Ishikawa (cell line): ENCODE results near the gene RRBP1.

ENCODE experiments used
- CEBPB ChIP-seq: IDR thresholded peaks from 2 replicates; pipeline ENCODE4 v1.6.1; 2012
- CREB1 ChIP-seq: IDR thresholded peaks from 2 replicates; pipeline ENCODE4 v1.6.1; 2012; ENCODE audit warnings: low read depth
- EGR1 ChIP-seq: IDR thresholded peaks from 2 replicates; pipeline ENCODE4 v1.6.1; 2012
- EP300 ChIP-seq: IDR thresholded peaks from 2 replicates; pipeline ENCODE4 v1.6.1; 2012; ENCODE audit warnings: borderline replicate concordance
- FOXM1 ChIP-seq: IDR thresholded peaks from 2 replicates; pipeline ENCODE4 v1.6.1; 2012; ENCODE audit warnings: low read depth, borderline replicate concordance
- MAX ChIP-seq: IDR thresholded peaks from 2 replicates; pipeline ENCODE4 v1.6.1; 2012
- NFIC ChIP-seq: IDR thresholded peaks from 2 replicates; pipeline ENCODE4 v1.6.1; 2012
- RAD21 ChIP-seq: IDR thresholded peaks from 2 replicates; pipeline ENCODE4 v1.6.1; 2012; ENCODE audit warnings: low read depth
- REST ChIP-seq: IDR thresholded peaks from 2 replicates; pipeline ENCODE4 v1.6.1; 2012; ENCODE audit warnings: low read depth, mild to moderate bottlenecking
- TAF1 ChIP-seq: IDR thresholded peaks from 2 replicates; pipeline ENCODE4 v1.6.1; 2012; ENCODE audit warnings: low read depth, mild to moderate bottlenecking
- TCF12 ChIP-seq: IDR thresholded peaks from 2 replicates; pipeline ENCODE4 v1.6.1; 2012; ENCODE audit warnings: low read depth
- TEAD4 ChIP-seq: IDR thresholded peaks from 2 replicates; pipeline ENCODE4 v1.6.1; 2012
- USF1 ChIP-seq: IDR thresholded peaks from 2 replicates; pipeline ENCODE4 v1.6.1; 2012
- YY1 ChIP-seq: IDR thresholded peaks from 2 replicates; pipeline ENCODE4 v1.6.1; 2012; ENCODE audit warnings: low read depth
- ZBTB7A ChIP-seq: IDR thresholded peaks from 2 replicates; pipeline ENCODE4 v1.6.1; 2012; ENCODE audit warnings: low read depth

RRBP1 gene

GRCh38 chr20:17619351-17620093, 62.5 kb downstream of the RRBP1 start:
- TF ChIP-seq EP300 (no peak), YY1 (no peak), REST (no peak), TCF12 (no peak), EGR1 (no peak), TAF1 (no peak), USF1 (no peak), FOXM1 (no peak), TEAD4 (no peak), ZBTB7A (no peak), NFIC (no peak), RAD21 (no peak), MAX (no peak), CREB1 (no peak), CEBPB (no peak)

- TF ChIP-seq FOXM1, result no peak
- no peak for TF ChIP-seq TAF1
- no peak for TF ChIP-seq USF1
- no peak for TF ChIP-seq REST
- no peak for TF ChIP-seq RAD21
- TF ChIP-seq TEAD4, result no peak
- TF ChIP-seq ZBTB7A, result no peak
- no peak for TF ChIP-seq CEBPB
- no peak for TF ChIP-seq EP300
- TF ChIP-seq MAX, result no peak
- TF ChIP-seq YY1, result no peak
- no peak for TF ChIP-seq TCF12
- TF ChIP-seq CREB1, result no peak
- TF ChIP-seq EGR1, result no peak
Measured at GRCh38 chr20:17618673-17619013, 63.4 kb downstream of the RRBP1 start.

GRCh38 chr20:17617868-17618672, 64.0 kb downstream of the RRBP1 start:
- TF ChIP-seq RAD21 (no peak), TEAD4 (no peak), CEBPB (no peak), CREB1 (no peak), FOXM1 (no peak), EGR1 (no peak), ZBTB7A (no peak), EP300 (no peak), REST (no peak), YY1 (no peak), NFIC (no peak), TCF12 (no peak), USF1 (no peak), MAX (no peak), TAF1 (no peak)
